Left lung (tissue), 10 donors: ENCODE results near the gene RAB35. TPM values are rescaled to one million over a fixed set of nuclear protein-coding genes. Genes with fewer than 3 reads are reported as not detected.

Experiments
- ATAC-seq: fragments of 200-7000 bp; cut with Tn5 transposase; one replicate; pipeline ENCODE4 v1.9.1; 2020; ENCODE audit warnings: moderate library complexity
- DNase-seq, 4 donors: peaks; one replicate each; pipeline ENCODE4 v3.0.0-alpha.2; 2013 to 2020
- H3K27ac ChIP-seq, 2 donors: fragments of 200-600 bp; sonication (generic) in 1 of 2; one replicate each; pipeline versions ENCODE4 v1.5.0 to v1.8.0; 2020 to 2021
- H3K27me3 ChIP-seq, 2 donors: fragments of 200-600 bp; sonication (generic) in 1 of 2; one replicate each; pipeline versions ENCODE4 v1.5.0 to v1.8.0; 2020 to 2021
- H3K36me3 ChIP-seq, 2 donors: fragments of 200-600 bp; sonication (generic) in 1 of 2; one replicate each; pipeline versions ENCODE4 v1.5.0 to v1.8.0; 2020 to 2021
- H3K4me1 ChIP-seq, 2 donors: fragments of 200-600 bp; one replicate each; pipeline ENCODE4 v1.8.0; 2021
- H3K4me3 ChIP-seq, 2 donors: fragments of 200-600 bp; sonication (generic) in 1 of 2; one replicate each; pipeline versions ENCODE4 v1.5.0 to v1.8.0; 2020 to 2021; ENCODE audit warnings: mild to moderate bottlenecking in 1 of 2
- H3K9me3 ChIP-seq, 2 donors: fragments of 200-600 bp; sonication (generic) in 1 of 2; one replicate each; pipeline versions ENCODE4 v1.5.0 to v1.8.0; 2020 to 2021
- intact Hi-C, 2 donors: fragments of 100-400 bp; cut with DNase I; formaldehyde crosslinking; loops; one replicate each; pipeline versions ENCODE4 v1.11.2 to v1.14.2; 2022
- polyA plus RNA-seq, 6 donors: library from polyadenylated mRNA; unstranded; fragments of 120-200 nt; gene quantifications; one replicate each; pipeline ENCODE4 v1.2.1, GENCODE V29; 2013; ENCODE audit not compliant: insufficient read length in 6 of 6
- total RNA-seq, 2 donors: library from RNA; stranded (reverse); fragmentation: NEBNext Ultra II Directional; extraction: Animal tissue kit (Norgen Biotek cat#: 25700); gene quantifications; one replicate each; pipeline ENCODE4 v1.2.1, GENCODE V29; 2021
- TF ChIP-seq, protein P1 (sequence below), 2 donors: fragments of 200-600 bp; sonication (generic) in 1 of 2; IDR thresholded peaks; one replicate each; pipeline versions ENCODE4 v1.5.0 to v1.8.0; 2021; ENCODE audit warnings: antibody characterized with exemption in 2 of 2
- donor health status: DM: no; HTN: yes; CAD: no.
- donor health status: DM: no; HTN: no; CAD: no.

The RAB35 gene
- total and polyA plus RNA-seq, 8 donors: 35.1 to 54.2 (median 39.2) TPM

DNA sequence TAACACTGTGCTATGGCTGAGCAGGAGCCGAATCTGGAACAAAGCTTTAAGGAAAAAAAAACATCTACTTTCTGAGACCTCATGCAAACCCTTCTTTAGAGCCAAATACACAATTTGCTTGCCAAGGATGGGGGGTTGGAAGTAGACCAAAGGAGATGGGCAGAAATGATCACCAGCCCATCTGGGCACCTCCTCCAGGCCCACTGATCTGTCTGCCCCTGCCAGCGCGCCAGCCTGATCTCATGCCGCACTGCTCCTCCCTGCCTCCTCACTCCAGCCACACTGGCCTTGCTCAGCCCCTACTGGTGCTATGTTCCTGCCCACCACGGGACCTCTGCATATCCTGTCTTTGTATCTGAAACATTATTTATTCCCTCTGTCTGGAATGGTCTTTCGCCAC lies 24.8 kb upstream of the RAB35 start:
- no peaks in the 10 kb centered on the region for H3K9me3 ChIP-seq
- DNase-seq (no peak), ATAC-seq (no peak)
- intact Hi-C loops: no loop called here
- H3K36me3 ChIP-seq: peaks cover 0 to 100% of the 10 kb centered on the region in 2 donors
- no peak overlapping the region for H3K27ac ChIP-seq
- no peaks in the 10 kb centered on the region for H3K4me1 ChIP-seq
- TF ChIP-seq, protein P1, sequence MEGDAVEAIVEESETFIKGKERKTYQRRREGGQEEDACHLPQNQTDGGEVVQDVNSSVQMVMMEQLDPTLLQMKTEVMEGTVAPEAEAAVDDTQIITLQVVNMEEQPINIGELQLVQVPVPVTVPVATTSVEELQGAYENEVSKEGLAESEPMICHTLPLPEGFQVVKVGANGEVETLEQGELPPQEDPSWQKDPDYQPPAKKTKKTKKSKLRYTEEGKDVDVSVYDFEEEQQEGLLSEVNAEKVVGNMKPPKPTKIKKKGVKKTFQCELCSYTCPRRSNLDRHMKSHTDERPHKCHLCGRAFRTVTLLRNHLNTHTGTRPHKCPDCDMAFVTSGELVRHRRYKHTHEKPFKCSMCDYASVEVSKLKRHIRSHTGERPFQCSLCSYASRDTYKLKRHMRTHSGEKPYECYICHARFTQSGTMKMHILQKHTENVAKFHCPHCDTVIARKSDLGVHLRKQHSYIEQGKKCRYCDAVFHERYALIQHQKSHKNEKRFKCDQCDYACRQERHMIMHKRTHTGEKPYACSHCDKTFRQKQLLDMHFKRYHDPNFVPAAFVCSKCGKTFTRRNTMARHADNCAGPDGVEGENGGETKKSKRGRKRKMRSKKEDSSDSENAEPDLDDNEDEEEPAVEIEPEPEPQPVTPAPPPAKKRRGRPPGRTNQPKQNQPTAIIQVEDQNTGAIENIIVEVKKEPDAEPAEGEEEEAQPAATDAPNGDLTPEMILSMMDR (IDR thresholded peaks at IDR 0.05): no peak
- H3K4me3 ChIP-seq: no peak overlapping the region
- no peaks in the 10 kb centered on the region for H3K27me3 ChIP-seq

DNA sequence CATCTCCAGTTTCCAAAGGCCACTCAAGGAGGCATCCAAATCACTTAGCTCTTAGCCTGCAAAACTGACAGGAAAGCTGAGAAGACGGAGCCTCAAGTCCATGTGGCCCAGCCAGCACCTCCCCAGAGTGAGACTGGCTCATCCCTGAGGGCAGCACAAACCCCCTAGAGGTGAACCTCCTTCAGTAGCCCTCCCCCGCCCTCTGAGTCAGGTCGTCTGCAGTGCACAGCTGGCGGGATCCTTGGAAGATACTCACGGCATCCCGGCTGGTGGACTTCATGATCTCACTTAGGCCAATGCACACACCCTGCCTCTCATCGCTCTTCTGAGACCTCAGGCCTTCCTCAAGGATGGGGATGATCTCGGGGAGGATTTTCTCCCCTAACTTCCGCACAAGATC lies 24.1 kb upstream of the RAB35 start:
- DNase-seq: no peak
- intact Hi-C loops: no loop called here
- Histone ChIP-seq H3K4me3 (no peak overlapping the region), H3K9me3 (no peaks in the 10 kb centered on the region), H3K4me1 (no peaks in the 10 kb centered on the region), H3K27ac (no peak overlapping the region), H3K36me3 (peaks cover 0 to 100% of the 10 kb centered on the region in 2 donors), H3K27me3 (no peaks in the 10 kb centered on the region)
- TF ChIP-seq, protein P1 (IDR thresholded peaks at IDR 0.05): no peak
- no peak for ATAC-seq

DNA sequence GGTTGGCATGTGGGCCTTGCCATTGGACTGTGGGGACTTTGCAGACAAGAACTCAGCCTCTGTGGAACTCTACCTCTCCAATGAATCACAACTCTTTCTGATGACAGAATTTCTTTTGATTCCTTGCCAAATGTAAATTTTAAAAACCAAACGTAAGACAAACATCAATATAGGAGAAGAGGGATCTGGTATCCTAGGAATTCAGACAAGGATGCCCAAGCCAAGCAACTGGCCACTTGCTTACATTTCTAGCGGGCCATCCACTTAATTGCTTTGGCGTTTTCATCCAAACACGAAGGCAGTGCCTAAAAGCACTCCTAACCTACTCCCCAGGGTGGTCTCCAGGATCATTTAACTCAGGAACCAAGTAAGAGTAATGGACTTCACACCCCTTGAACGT lies 23.4 kb upstream of the RAB35 start:
- Histone ChIP-seq H3K9me3 (no peaks in the 10 kb centered on the region), H3K27ac (no peak overlapping the region), H3K27me3 (no peaks in the 10 kb centered on the region), H3K4me1 (no peaks in the 10 kb centered on the region), H3K4me3 (no peak overlapping the region), H3K36me3 (peaks cover 0 to 100% of the 10 kb centered on the region in 2 donors)
- ATAC-seq (no peak), DNase-seq (no peak)
- intact Hi-C loops: no loop called here
- TF ChIP-seq, protein P1 (IDR thresholded peaks at IDR 0.05): no peak

DNA sequence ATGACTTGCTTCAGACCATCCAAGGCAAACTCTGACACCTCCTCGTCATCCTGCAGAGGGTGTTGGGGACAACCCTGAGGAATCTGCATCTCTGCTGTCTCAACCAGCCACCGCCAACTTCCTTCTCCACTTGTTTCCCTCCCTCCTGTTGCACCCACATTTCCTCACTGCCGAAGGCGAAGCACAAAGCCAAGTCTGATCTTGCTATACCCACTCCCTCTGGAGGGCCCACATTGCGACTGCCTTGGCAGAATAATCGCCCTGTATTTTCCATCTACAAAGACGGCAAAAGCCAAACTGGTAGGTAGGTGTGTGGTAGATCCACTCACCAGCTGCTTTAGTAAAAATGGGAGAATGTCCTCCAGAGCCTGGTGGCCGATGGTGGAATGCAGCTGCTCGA lies 21.8 kb upstream of the RAB35 start:
- DNase-seq (no peak), ATAC-seq (no peak)
- Histone ChIP-seq H3K4me1 (no peaks in the 10 kb centered on the region), H3K9me3 (no peaks in the 10 kb centered on the region), H3K27me3 (no peaks in the 10 kb centered on the region), H3K36me3 (peaks cover 0 to 100% of the 10 kb centered on the region in 2 donors), H3K4me3 (no peak overlapping the region), H3K27ac (no peak overlapping the region)
- intact Hi-C loops: no loop called here
- TF ChIP-seq, protein P1 (IDR thresholded peaks at IDR 0.05): no peak

DNA sequence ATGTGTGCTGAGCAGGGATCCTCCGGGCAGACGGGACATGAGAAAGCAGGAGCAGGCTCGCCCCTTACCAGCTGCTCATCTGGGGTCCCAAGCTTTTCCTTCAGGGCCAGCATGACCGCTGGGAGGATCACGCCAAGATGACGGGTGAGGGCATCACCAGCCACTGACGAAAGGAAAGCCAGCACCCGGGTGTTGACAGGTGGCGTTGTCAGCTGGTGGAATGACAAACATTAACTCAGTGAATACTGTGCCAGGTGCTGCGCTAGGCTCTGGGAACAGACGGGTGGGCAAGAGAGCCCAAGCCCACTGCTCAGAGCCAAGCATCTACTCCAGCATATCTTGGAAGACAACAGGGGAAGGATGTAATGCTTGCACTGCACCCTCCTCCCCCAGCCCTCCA lies 21.3 kb upstream of the RAB35 start:
- H3K4me3 ChIP-seq: no peak overlapping the region
- intact Hi-C loops: no loop called here
- no peak overlapping the region for H3K27ac ChIP-seq
- no peaks in the 10 kb centered on the region for H3K4me1 ChIP-seq
- no peaks in the 10 kb centered on the region for H3K27me3 ChIP-seq
- H3K36me3 ChIP-seq: peaks cover 0 to 100% of the 10 kb centered on the region in 2 donors
- no peaks in the 10 kb centered on the region for H3K9me3 ChIP-seq
- TF ChIP-seq, protein P1 (IDR thresholded peaks at IDR 0.05): no peak
- no peak for ATAC-seq
- DNase-seq: no peak
